Activated CD8-positive, alpha-beta T cell treated with anti-CD3 and anti-CD28 coated beads for 36 hours (primary cell): ENCODE results near the gene NUMB. TPM values are rescaled to one million over a fixed set of nuclear protein-coding genes. Genes with fewer than 3 reads are reported as not detected.

ENCODE experiments used
- ATAC-seq: fragments of 200-7000 bp; cut with Tn5 transposase; one replicate; pipeline ENCODE4 v1.10.0; 2021; ENCODE audit warnings: mild to moderate bottlenecking, moderate library complexity
- CTCF ChIA-PET: fragments of 350-600 bp; sonication (Branson Sonifier 250); formaldehyde crosslinking; loops from one replicate; lab custom pipeline; 2021; ENCODE audit warnings: antibody characterized with exemption; lab: Charles Lee
- POLR2A ChIA-PET: fragments of 350-600 bp; sonication (Branson Sonifier 250); formaldehyde crosslinking; loops from one replicate; lab custom pipeline; 2021; ENCODE audit warnings: antibody characterized with exemption; lab: Charles Lee
- DNase-seq: peaks from one replicate; pipeline ENCODE4 v3.0.0-alpha.2; 2020
- H3K27ac Mint-ChIP-seq: one replicate; pipeline ENCODE4 v1.8.0; 2021; ENCODE audit warnings: mild to moderate bottlenecking, mixed read lengths
- H3K27me3 Mint-ChIP-seq: one replicate; pipeline ENCODE4 v1.8.0; 2021; ENCODE audit warnings: mixed read lengths
- H3K36me3 Mint-ChIP-seq: one replicate; pipeline ENCODE4 v1.8.0; 2021; ENCODE audit warnings: low read depth, mixed read lengths
- H3K4me1 Mint-ChIP-seq: one replicate; pipeline ENCODE4 v1.8.0; 2021; ENCODE audit warnings: low read depth, mixed read lengths
- H3K4me3 Mint-ChIP-seq: one replicate; pipeline ENCODE4 v1.8.0; 2021; ENCODE audit warnings: mild to moderate bottlenecking, moderate library complexity, mixed read lengths
- H3K9me3 Mint-ChIP-seq: one replicate; pipeline ENCODE4 v1.8.0; 2021; ENCODE audit warnings: mixed read lengths
- intact Hi-C: fragments of 100-400 bp; cut with micrococcal nuclease; formaldehyde crosslinking; loops from one replicate; pipeline ENCODE4 v1.10.0; 2022
- total RNA-seq, 2 experiments: library from RNA; stranded (reverse); gene quantifications; one replicate each; pipeline ENCODE4 v1.2.3, GENCODE V29; 2021
- TF ChIP-seq, protein P1 (sequence below): fragments of 200-600 bp; IDR thresholded peaks from one replicate; pipeline ENCODE4 v1.8.0; 2022; ENCODE audit warnings: antibody characterized with exemption, mild to moderate bottlenecking

The NUMB gene
- total RNA-seq, 2 experiments from 2014 or later: 31.8 to 33.0 TPM

DNA sequence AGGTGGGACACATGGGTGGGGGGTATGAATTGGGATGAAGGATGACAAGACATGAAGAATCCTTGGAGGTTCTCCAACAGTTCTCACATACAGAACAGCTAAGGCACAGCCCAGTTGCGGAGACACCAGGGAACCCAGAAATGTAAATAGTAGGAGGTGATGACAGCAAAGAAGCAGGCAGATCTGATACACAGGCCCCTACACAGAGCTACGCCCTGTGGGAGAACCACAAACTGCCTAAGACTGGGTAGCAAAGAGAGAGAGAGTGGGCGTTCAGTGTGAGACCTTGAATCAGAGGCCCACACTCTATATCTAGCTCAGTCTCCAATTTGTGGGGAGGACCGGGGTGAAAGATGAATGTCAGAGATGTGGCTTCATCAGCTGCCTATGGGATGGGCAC, 9.5 kb upstream of the NUMB start:
- intact Hi-C loops: loop anchor here (5.0 kb wide), 1 partner anchor 170 kb away; no protein-coding TSS in a partner anchor
- peak overlapping the region; percentile 91 for H3K27ac Mint-ChIP-seq
- CTCF ChIA-PET: interaction anchor here (0.7 to 6.7 kb wide), 9 partner anchors 9 to 563 kb away, joined by 3 to 92 read pairs (median 5); partner anchors contain the start of gene NUMB
- no peaks in the 10 kb centered on the region for H3K9me3 Mint-ChIP-seq
- H3K36me3 Mint-ChIP-seq: no peaks in the 10 kb centered on the region
- H3K4me1 Mint-ChIP-seq: peaks cover 51% of the 10 kb centered on the region
- H3K27me3 Mint-ChIP-seq: no peaks in the 10 kb centered on the region
- POLR2A ChIA-PET: interaction anchor here (0.9 to 4.9 kb wide), 4 partner anchors 10 to 410 kb away, joined by 3 to 28 read pairs (median 3); partner anchors contain the start of genes NUMB and RBM25
- ATAC-seq (peak; percentile 86), DNase-seq (peak; percentile 78)
- TF ChIP-seq, protein P1, sequence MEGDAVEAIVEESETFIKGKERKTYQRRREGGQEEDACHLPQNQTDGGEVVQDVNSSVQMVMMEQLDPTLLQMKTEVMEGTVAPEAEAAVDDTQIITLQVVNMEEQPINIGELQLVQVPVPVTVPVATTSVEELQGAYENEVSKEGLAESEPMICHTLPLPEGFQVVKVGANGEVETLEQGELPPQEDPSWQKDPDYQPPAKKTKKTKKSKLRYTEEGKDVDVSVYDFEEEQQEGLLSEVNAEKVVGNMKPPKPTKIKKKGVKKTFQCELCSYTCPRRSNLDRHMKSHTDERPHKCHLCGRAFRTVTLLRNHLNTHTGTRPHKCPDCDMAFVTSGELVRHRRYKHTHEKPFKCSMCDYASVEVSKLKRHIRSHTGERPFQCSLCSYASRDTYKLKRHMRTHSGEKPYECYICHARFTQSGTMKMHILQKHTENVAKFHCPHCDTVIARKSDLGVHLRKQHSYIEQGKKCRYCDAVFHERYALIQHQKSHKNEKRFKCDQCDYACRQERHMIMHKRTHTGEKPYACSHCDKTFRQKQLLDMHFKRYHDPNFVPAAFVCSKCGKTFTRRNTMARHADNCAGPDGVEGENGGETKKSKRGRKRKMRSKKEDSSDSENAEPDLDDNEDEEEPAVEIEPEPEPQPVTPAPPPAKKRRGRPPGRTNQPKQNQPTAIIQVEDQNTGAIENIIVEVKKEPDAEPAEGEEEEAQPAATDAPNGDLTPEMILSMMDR: no peak
- H3K4me3 Mint-ChIP-seq: peak overlapping the region; percentile 56

DNA sequence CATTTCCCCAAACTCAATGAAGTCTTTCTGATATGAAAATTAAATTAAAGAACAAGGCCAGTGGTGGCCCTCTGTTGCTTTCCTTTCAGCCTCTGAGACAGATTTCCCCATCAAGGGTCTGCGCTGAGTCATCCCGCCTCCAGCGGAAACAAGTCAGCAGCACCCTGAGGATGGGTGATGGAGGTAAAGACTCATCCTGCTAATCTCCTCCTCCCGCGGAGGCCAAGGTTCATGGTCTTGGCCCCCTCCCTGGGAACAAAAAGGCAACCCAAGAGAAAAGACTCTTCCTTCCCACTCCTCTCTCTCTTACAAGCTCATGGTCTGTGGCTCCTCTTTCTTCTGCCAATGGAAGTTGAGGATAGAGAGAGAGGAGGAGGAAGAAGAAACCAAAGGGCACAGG, 9.0 kb upstream of the NUMB start:
- peak overlapping the region; percentile 56 for H3K4me3 Mint-ChIP-seq
- H3K27ac Mint-ChIP-seq: peak overlapping the region; percentile 91
- peaks cover 52% of the 10 kb centered on the region for H3K4me1 Mint-ChIP-seq
- CTCF ChIA-PET: interaction anchor here (0.7 to 6.7 kb wide), 8 partner anchors 8 to 563 kb away, joined by 3 to 92 read pairs (median 4); partner anchors contain the start of gene NUMB
- H3K9me3 Mint-ChIP-seq: no peaks in the 10 kb centered on the region
- no peaks in the 10 kb centered on the region for H3K36me3 Mint-ChIP-seq
- peak; percentile 89 for DNase-seq
- ATAC-seq: peak; percentile 59
- no peaks in the 10 kb centered on the region for H3K27me3 Mint-ChIP-seq
- TF ChIP-seq, protein P1: no peak
- POLR2A ChIA-PET: interaction anchor here (1.1 to 4.9 kb wide), 3 partner anchors 9 to 410 kb away, joined by 3 to 28 read pairs (median 3); partner anchors contain the start of genes NUMB and RBM25
- intact Hi-C loops: loop anchor here (5.0 kb wide), 1 partner anchor 170 kb away; no protein-coding TSS in a partner anchor

DNA sequence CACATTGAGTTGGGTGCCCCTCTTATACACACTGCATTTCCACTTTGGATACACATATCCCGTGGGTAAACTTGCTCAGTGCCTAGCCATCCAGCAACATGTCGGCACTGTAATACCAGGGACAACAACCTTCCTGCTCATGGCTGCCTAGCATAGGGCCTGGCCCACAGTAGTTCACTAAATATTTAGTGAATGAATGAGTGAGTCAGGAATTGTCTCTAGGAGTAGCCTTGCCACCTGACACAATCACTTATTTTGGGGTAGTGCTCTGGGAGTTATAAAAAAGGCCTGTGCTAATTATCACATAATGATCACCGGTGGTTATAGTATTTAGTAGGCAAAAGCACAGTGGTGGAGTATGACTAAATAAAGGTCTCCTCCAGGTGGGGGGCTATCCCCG, 8.5 kb upstream of the NUMB start:
- ATAC-seq: no peak
- H3K27me3 Mint-ChIP-seq: no peaks in the 10 kb centered on the region
- intact Hi-C loops: loop anchor here (5.0 kb wide), 1 partner anchor 170 kb away; no protein-coding TSS in a partner anchor
- H3K27ac Mint-ChIP-seq: peak overlapping the region; percentile 91
- POLR2A ChIA-PET: interaction anchor here (1.3 to 4.9 kb wide), 2 partner anchors 9 to 409 kb away, joined by 3 to 28 read pairs; partner anchors contain the start of genes NUMB and RBM25
- H3K4me3 Mint-ChIP-seq: peak overlapping the region; percentile 56
- no peak for DNase-seq
- peaks cover 52% of the 10 kb centered on the region for H3K4me1 Mint-ChIP-seq
- H3K36me3 Mint-ChIP-seq: no peaks in the 10 kb centered on the region
- CTCF ChIA-PET: interaction anchor here (0.7 to 6.7 kb wide), 7 partner anchors 8 to 562 kb away, joined by 3 to 92 read pairs (median 5); partner anchors contain the start of gene NUMB
- TF ChIP-seq, protein P1: no peak
- no peaks in the 10 kb centered on the region for H3K9me3 Mint-ChIP-seq

DNA sequence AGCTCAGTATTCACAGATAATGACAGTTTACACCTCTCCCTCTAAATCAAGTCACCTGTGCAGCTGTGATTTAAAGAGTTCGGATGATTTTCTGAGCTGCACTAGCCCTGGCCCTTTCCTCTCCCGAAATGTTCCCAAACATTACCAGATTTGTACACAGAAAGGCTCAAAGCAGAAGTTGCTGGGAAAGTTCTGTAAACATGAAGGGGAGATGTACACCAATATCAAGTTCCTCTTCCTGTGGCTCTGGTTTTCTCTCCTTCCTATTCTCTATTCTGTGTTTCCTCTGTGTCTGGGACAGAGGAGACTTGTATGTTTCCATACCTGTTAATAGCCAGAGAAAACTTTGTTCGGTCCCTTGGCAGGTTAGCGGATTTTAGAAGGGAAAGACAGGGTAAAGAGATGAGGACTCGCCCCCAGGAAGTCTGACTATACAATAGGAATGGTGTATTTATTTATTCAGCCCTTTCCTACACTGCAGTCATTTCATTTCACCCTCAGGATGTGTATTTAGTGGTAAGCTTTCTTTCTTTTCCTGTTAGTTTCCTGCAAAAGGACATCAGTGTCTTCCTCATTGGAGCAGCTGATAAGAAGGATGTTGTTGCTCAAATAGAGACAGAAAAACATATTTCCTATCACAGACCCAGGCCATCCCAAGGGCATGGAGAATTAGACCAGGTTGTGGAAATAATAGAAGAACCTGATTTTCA, 7.6 kb upstream of the NUMB start:
- Mint-ChIP-seq H3K9me3 (no peaks in the 10 kb centered on the region), H3K27me3 (no peaks in the 10 kb centered on the region), H3K36me3 (no peaks in the 10 kb centered on the region), H3K27ac (no peak overlapping the region), H3K4me3 (no peak overlapping the region), H3K4me1 (peaks cover 52% of the 10 kb centered on the region)
- ChIA-PET POLR2A (interaction anchor here (4.9 kb wide), 1 partner anchor 8 kb away, joined by 28 read pairs; the partner anchor contains the start of gene NUMB), CTCF (interaction anchor here (3.4 kb wide), 1 partner anchor 293 kb away, joined by 14 read pairs; no protein-coding TSS in a partner anchor)
- TF ChIP-seq, protein P1: no peak
- no peak for ATAC-seq
- DNase-seq: no peak
- intact Hi-C loops: loop anchor here (5.0 kb wide), 1 partner anchor 169 kb away; no protein-coding TSS in a partner anchor
